ENCODE data around the gene CHN1.

Gene CHN1

GRCh38 chr2:174765576-174765975 is 239.6 kb downstream of the CHN1 start:
- no peak for DNase-seq (ENCODE audit: low read depth)
- no peak for TF ChIP-seq CTCF (IDR thresholded peaks at IDR 0.05; ENCODE audit: control insufficient read depth, extremely low read depth, insufficient read depth)
- H3K4me3 ChIP-seq (ENCODE audit: low read depth, low read length): no peak overlapping the region

GRCh38 chr2:174764280-174765255 is 240.6 kb downstream of the CHN1 start, which contains the start of gene CHRNA1:
CHRNA1 (minus strand) TSS chr2:174764472; CDS start chr2:174764394, 78 bp downstream.
- no peak for TF ChIP-seq CTCF (IDR thresholded peaks at IDR 0.05; ENCODE audit: control insufficient read depth, extremely low read depth, insufficient read depth)
- no peak within 1 kb of the TSS for H3K4me3 ChIP-seq (ENCODE audit: low read depth, low read length)
- no peak for DNase-seq (ENCODE audit: low read depth)

- TF ChIP-seq CTCF (IDR thresholded peaks at IDR 0.05; ENCODE audit: control insufficient read depth, extremely low read depth, insufficient read depth): no peak
- no peak for DNase-seq (ENCODE audit: low read depth)
- H3K4me3 ChIP-seq (ENCODE audit: low read depth, low read length): no peak overlapping the region
These were observed 241.4 kb downstream of the CHN1 start for GRCh38 chr2:174763780-174764179.

- DNase-seq (ENCODE audit: low read depth): no peak
- no peak for TF ChIP-seq CTCF (IDR thresholded peaks at IDR 0.05; ENCODE audit: control insufficient read depth, extremely low read depth, insufficient read depth)
- H3K4me3 ChIP-seq (ENCODE audit: low read depth, low read length): no peak overlapping the region
These were observed 242.7 kb downstream of the CHN1 start for GRCh38 chr2:174762464-174762863.

- no peak for TF ChIP-seq CTCF (IDR thresholded peaks at IDR 0.05; ENCODE audit: control insufficient read depth, extremely low read depth, insufficient read depth)
These were observed 243.3 kb downstream of the CHN1 start for GRCh38 chr2:174761837-174762236.

GRCh38 chr2:174760845-174761473 is 244.2 kb downstream of the CHN1 start:
- H3K4me3 ChIP-seq (ENCODE audit: low read depth, low read length): no peak overlapping the region
- no peak for DNase-seq (ENCODE audit: low read depth)
- TF ChIP-seq CTCF (IDR thresholded peaks at IDR 0.05; ENCODE audit: control insufficient read depth, extremely low read depth, insufficient read depth): no peak

More at GRCh38 chr2:174761837-174762236, 243.3 kb downstream of the CHN1 start:
- DNase-seq (ENCODE audit: low read depth): no peak
- H3K4me3 ChIP-seq (ENCODE audit: low read depth, low read length): no peak overlapping the region
